ENCODE results near the gene ARHGAP33. TPM values are rescaled to one million over a fixed set of nuclear protein-coding genes. Genes with fewer than 3 reads are reported as not detected.

Gene ARHGAP33
- total and polyA plus RNA-seq, 2 experiments from 2014 or later = 11.6 to 22.1 TPM

DNA sequence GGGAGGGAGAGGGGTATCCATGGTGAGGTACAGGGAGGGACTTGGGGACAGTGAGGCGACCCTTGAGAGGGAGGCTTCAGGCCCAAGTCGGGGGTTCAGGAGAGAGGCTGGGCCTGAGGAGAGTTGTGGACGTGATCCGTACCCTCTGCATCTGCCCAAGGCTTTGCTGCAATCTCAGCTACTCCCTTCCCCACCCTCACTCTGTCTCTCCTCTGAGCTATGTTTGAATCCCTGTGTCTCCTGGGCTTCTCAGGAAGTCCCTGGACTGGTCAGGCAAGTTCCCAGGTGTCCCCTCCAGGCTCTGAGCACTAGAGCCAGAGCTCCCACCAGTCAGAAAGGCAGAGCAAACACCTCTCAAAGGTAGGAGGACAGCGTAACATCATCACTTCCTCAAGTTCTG lies 25.2 kb upstream of the ARHGAP33 start:
- Mint-ChIP-seq H3K4me1 (peaks cover 18% of the 10 kb centered on the region), H3K27me3 (ENCODE audit: insufficient read depth, low read depth, poor library complexity) (peaks cover 18% of the 10 kb centered on the region), H3K9me3 (no peaks in the 10 kb centered on the region; the same call in 1 of the 3 replicates), H3K4me3 (peak overlapping the region; percentile 23; the same call in 1 of the 3 replicates), H3K27ac (no peak overlapping the region), H3K36me3 (ENCODE audit: low read depth) (peaks cover 2% of the 10 kb centered on the region; the same call in 1 of the 3 replicates)
- Histone ChIP-seq H3K27me3 (ENCODE audit: insufficient read depth) (peaks cover 6% of the 10 kb centered on the region), H3K27ac (ENCODE audit: low read depth) (no peak overlapping the region), H4K20me1 (replicated peaks; ENCODE audit: insufficient read depth) (no peaks in the 10 kb centered on the region), H2AFZ (no peak overlapping the region), H3K4me2 (no peak overlapping the region), H3K4me1 (ENCODE audit: insufficient read depth) (peaks cover 15% of the 10 kb centered on the region), H3K9me2 (ENCODE audit: insufficient read depth) (no peaks in the 10 kb centered on the region), H3F3A (replicated peaks; ENCODE audit: low read depth) (no peaks in the 10 kb centered on the region), H3K4me3 (no peak overlapping the region), H3K79me2 (replicated peaks; ENCODE audit: insufficient read depth) (peaks cover 14% of the 10 kb centered on the region), H3K36me3 (ENCODE audit: insufficient read depth) (no peaks in the 10 kb centered on the region)
- ATAC-seq = no peak
- no peak for DNase-seq (ENCODE audit: low spot score)
- TF ChIP-seq STAT1 (IDR thresholded peaks at IDR 0.05; ENCODE audit: unreplicated experiment) (no peak), ZNF114 (CRISPR knock-in tag; IDR thresholded peaks at IDR 0.05) (no peak), POLR2AphosphoS5 (IDR thresholded peaks at IDR 0.05; ENCODE audit: low read depth) (no peak), NANOG (IDR thresholded peaks at IDR 0.05; ENCODE audit: borderline replicate concordance) (no peak), ZNF331 (CRISPR knock-in tag; IDR thresholded peaks at IDR 0.05; ENCODE audit: low read depth) (no peak), EZH2phosphoT487 (IDR thresholded peaks at IDR 0.05; ENCODE audit: unreplicated experiment) (no peak), JUNB (IDR thresholded peaks at IDR 0.05; ENCODE audit: unreplicated experiment) (no peak), EZH2 (IDR thresholded peaks at IDR 0.05; ENCODE audit: low read depth, unreplicated experiment) (no peak), CREB1 (CRISPR knock-in tag; IDR thresholded peaks at IDR 0.05; ENCODE audit: low read depth) (no peak)
- TF ChIP-seq, protein P1, sequence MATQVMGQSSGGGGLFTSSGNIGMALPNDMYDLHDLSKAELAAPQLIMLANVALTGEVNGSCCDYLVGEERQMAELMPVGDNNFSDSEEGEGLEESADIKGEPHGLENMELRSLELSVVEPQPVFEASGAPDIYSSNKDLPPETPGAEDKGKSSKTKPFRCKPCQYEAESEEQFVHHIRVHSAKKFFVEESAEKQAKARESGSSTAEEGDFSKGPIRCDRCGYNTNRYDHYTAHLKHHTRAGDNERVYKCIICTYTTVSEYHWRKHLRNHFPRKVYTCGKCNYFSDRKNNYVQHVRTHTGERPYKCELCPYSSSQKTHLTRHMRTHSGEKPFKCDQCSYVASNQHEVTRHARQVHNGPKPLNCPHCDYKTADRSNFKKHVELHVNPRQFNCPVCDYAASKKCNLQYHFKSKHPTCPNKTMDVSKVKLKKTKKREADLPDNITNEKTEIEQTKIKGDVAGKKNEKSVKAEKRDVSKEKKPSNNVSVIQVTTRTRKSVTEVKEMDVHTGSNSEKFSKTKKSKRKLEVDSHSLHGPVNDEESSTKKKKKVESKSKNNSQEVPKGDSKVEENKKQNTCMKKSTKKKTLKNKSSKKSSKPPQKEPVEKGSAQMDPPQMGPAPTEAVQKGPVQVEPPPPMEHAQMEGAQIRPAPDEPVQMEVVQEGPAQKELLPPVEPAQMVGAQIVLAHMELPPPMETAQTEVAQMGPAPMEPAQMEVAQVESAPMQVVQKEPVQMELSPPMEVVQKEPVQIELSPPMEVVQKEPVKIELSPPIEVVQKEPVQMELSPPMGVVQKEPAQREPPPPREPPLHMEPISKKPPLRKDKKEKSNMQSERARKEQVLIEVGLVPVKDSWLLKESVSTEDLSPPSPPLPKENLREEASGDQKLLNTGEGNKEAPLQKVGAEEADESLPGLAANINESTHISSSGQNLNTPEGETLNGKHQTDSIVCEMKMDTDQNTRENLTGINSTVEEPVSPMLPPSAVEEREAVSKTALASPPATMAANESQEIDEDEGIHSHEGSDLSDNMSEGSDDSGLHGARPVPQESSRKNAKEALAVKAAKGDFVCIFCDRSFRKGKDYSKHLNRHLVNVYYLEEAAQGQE (IDR thresholded peaks at IDR 0.05; ENCODE audit: unreplicated experiment) = no peak
- TF ChIP-seq, protein P2, sequence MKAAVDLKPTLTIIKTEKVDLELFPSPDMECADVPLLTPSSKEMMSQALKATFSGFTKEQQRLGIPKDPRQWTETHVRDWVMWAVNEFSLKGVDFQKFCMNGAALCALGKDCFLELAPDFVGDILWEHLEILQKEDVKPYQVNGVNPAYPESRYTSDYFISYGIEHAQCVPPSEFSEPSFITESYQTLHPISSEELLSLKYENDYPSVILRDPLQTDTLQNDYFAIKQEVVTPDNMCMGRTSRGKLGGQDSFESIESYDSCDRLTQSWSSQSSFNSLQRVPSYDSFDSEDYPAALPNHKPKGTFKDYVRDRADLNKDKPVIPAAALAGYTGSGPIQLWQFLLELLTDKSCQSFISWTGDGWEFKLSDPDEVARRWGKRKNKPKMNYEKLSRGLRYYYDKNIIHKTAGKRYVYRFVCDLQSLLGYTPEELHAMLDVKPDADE (IDR thresholded peaks at IDR 0.05) = no peak
- TF ChIP-seq, protein P3, sequence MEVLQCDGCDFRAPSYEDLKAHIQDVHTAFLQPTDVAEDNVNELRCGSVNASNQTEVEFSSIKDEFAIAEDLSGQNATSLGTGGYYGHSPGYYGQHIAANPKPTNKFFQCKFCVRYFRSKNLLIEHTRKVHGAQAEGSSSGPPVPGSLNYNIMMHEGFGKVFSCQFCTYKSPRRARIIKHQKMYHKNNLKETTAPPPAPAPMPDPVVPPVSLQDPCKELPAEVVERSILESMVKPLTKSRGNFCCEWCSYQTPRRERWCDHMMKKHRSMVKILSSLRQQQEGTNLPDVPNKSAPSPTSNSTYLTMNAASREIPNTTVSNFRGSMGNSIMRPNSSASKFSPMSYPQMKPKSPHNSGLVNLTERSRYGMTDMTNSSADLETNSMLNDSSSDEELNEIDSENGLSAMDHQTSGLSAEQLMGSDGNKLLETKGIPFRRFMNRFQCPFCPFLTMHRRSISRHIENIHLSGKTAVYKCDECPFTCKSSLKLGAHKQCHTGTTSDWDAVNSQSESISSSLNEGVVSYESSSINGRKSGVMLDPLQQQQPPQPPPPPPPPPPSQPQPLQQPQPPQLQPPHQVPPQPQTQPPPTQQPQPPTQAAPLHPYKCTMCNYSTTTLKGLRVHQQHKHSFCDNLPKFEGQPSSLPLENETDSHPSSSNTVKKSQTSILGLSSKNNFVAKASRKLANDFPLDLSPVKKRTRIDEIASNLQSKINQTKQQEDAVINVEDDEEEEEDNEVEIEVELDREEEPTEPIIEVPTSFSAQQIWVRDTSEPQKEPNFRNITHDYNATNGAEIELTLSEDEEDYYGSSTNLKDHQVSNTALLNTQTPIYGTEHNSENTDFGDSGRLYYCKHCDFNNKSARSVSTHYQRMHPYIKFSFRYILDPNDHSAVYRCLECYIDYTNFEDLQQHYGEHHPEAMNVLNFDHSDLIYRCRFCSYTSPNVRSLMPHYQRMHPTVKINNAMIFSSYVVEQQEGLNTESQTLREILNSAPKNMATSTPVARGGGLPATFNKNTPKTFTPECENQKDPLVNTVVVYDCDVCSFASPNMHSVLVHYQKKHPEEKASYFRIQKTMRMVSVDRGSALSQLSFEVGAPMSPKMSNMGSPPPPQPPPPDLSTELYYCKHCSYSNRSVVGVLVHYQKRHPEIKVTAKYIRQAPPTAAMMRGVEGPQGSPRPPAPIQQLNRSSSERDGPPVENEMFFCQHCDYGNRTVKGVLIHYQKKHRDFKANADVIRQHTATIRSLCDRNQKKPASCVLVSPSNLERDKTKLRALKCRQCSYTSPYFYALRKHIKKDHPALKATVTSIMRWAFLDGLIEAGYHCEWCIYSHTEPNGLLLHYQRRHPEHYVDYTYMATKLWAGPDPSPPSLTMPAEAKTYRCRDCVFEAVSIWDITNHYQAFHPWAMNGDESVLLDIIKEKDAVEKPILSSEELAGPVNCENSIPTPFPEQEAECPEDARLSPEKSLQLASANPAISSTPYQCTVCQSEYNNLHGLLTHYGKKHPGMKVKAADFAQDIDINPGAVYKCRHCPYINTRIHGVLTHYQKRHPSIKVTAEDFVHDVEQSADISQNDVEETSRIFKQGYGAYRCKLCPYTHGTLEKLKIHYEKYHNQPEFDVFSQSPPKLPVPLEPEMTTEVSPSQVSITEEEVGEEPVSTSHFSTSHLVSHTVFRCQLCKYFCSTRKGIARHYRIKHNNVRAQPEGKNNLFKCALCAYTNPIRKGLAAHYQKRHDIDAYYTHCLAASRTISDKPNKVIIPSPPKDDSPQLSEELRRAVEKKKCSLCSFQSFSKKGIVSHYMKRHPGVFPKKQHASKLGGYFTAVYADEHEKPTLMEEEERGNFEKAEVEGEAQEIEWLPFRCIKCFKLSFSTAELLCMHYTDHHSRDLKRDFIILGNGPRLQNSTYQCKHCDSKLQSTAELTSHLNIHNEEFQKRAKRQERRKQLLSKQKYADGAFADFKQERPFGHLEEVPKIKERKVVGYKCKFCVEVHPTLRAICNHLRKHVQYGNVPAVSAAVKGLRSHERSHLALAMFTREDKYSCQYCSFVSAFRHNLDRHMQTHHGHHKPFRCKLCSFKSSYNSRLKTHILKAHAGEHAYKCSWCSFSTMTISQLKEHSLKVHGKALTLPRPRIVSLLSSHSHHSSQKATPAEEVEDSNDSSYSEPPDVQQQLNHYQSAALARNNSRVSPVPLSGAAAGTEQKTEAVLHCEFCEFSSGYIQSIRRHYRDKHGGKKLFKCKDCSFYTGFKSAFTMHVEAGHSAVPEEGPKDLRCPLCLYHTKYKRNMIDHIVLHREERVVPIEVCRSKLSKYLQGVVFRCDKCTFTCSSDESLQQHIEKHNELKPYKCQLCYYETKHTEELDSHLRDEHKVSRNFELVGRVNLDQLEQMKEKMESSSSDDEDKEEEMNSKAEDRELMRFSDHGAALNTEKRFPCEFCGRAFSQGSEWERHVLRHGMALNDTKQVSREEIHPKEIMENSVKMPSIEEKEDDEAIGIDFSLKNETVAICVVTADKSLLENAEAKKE (CRISPR knock-in tag; IDR thresholded peaks at IDR 0.05) = no peak
- TF ChIP-seq, protein P4, sequence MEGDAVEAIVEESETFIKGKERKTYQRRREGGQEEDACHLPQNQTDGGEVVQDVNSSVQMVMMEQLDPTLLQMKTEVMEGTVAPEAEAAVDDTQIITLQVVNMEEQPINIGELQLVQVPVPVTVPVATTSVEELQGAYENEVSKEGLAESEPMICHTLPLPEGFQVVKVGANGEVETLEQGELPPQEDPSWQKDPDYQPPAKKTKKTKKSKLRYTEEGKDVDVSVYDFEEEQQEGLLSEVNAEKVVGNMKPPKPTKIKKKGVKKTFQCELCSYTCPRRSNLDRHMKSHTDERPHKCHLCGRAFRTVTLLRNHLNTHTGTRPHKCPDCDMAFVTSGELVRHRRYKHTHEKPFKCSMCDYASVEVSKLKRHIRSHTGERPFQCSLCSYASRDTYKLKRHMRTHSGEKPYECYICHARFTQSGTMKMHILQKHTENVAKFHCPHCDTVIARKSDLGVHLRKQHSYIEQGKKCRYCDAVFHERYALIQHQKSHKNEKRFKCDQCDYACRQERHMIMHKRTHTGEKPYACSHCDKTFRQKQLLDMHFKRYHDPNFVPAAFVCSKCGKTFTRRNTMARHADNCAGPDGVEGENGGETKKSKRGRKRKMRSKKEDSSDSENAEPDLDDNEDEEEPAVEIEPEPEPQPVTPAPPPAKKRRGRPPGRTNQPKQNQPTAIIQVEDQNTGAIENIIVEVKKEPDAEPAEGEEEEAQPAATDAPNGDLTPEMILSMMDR (conservative IDR thresholded peaks at IDR 0.05; ENCODE audit: low read depth in 2 of 2) = no peak

Measured in GM23338 (cell line).